DMS114 treated with DMSO at 0.1 percent for 48 hours (cell line): ENCODE results near the gene PKLR.
"Not testable (repeated sequence)": the region's sequence is repeated elsewhere in the genome, so short reads cannot be mapped to it uniquely, and the experiment has no call there.

Source experiments
- DNase-seq: peaks from one replicate; lab custom pipeline; 2025; ENCODE audit not compliant: unreplicated experiment; lab: John Stamatoyannopoulos, UW

Gene PKLR

DNA sequence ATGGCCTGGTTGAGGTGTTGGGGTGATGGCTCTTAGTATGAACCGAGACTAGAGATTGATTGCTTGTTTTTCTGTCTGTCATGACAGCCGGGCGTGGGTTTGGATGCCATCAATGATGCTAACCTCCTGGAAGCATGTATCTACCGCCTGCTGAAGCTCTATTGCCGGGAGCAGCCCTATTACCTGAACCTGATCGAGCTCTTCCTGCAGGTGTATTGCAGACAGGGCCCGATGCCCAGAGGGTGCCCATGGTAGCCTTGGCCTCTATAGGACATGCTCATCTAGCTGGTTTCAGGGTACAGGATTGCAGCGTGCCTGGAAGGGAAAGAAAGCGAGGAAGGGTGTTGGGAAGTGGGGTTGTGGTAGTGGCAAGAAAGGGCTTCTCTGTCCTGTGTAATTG, 16.8 kb upstream of the PKLR start:
- DNase-seq: no peak

GRCh38 chr1:155316922-155317321, 15.7 kb upstream of the PKLR start:
- DNase-seq: no peak

- no peak for DNase-seq
These were observed 12.0 kb upstream of the PKLR start for GRCh38 chr1:155313261-155313660.

GRCh38 chr1:155309423-155310021, 8.3 kb upstream of the PKLR start:
- DNase-seq: no peak

DNA sequence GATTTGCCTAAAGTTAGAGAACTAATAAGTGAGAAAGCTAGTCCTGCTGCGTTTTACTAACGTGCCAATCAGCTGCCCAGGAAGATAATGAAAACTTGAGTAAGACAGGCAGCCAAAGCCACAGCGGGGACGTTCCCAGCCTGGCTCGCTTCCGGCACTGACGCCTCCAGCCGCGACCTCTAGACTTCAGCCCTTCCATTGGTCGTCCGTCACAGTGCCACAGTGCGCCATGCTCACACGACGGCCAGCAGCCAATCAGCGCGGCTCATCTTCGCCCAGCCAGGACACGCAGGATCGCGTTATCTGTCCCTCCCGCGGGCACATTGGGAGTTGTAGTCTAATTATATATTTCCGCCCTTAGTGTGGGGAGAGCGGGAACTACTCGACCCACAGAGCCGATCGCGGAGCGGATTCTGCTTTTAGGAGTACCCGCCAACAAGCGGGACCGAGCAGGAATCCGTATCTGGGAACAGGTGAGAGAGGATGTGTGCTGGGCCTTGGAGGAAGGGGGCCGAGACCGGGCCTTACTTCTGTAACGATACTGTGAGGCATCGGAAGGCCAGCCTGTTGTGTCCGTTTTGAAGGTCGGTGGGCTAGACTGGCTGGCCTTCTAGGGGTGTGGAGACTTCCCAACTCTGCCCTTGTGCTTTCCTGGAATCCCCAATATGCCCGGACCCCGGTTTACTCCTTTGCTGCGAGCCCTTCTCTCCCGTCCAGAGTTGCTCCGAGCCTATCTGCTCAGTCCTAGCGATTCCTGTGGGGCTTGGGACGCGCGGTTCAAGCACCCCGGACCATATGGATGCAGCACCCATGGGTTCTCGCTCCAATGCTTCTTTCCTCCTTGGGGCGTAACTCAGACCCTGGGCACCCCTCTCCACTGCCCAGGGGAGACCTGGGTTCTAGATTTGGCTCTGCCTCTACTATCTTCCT, 7.5 kb upstream of the PKLR start, which contains the start of gene FDPS:
Gene FDPS, plus strand, starts transcription at position 374 of the 930 bp plus-strand sequence. CDS start 924 bp downstream, outside the sequence.
- DNase-seq: peak; percentile 100

DNA sequence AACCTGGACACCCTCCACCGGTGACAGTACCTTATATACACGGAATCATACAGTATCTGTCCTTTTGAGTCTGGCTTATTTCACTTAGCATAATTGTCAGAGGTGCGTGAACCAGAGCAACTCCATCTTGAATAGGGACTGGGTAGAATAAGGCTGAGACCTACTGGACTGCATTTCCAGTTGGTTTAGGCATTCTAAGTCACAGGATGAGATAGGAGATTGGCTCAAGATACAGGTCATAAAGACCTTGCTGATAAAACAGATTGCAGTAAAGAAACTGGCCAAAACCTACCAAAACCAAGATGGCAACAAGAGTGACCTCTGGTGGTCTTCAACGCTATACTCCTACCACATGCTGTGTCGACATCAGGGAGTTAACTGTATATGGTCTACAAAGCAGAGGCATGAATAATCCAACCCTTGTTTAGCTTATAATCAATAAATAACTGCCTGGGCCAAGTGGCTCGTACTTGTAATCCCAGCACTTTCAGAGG, 6.1 kb upstream of the PKLR start:
- peak; percentile 64 for DNase-seq

GRCh38 chr1:155305881-155306391, 4.7 kb upstream of the PKLR start:
- no peak for DNase-seq

DNA sequence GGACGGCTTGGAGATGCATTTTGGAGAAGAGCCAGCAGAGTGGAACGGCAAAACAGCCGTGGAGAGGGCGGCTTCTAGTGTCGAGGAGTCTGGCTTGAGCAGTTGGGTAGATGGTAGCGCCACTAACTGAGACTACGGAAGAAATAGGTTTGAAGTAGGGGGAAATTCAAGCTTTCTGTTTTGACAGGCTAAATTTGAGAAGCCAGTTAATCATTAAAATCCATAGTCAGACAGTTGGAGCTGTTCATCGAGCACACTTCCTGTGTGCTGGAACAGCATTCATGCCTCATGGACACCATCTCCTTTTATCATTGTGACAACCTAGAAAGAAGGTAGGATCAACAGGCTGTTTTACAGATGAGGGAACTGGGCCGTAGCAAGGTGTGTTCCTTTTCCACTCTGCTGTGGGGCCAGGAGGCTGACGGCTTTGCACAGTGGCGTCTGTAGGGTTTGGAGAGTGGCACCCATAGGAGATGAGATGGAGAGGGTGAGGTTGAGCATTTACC, 3.4 kb upstream of the PKLR start:
- no peak for DNase-seq

- DNase-seq: no peak
These were observed 497 bp downstream of the PKLR start for GRCh38 chr1:155300553-155301329.

DNA sequence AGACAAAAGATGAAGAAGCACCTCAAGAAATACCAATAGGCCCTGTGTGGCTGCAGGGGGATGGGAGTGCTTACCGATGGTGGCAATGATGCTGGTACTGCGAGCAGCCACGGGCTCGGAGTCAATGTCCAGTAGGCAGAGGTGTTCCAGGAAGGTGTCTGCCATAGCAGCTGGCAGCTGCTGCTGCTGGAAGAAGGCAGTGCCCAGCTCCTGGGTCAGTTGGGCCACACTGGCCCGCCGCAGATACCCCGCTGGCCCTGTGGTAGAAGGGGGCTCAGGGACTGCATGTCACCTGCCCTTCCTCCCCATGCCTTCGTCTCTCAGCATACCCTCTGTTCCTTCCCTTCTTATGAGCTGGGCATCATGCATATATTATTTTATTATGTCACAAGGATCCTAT, 1.2 kb downstream of the PKLR start:
- no peak for DNase-seq

- DNase-seq: no peak
These were observed 3.9 kb downstream of the PKLR start for GRCh38 chr1:155297384-155297783.

- DNase-seq: no peak
These were observed 4.6 kb downstream of the PKLR start for GRCh38 chr1:155296661-155297060.

DNA sequence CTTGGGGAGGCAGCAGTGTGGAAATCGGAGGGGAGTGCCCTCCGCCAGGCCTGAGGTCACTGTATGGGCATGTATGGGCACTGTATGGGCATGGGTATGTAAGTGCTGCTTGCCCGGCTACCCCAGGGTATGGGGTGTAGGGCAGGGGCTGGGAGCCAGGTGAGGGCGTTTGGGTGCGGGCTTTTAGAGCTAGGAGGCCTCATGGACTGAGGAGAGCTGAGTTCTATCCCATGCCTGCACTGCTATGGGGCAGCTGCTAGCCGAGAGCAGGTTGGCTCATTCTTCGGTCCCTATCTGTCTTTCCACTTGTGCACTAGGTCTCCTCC, 5.3 kb downstream of the PKLR start:
- DNase-seq: no peak

DNA sequence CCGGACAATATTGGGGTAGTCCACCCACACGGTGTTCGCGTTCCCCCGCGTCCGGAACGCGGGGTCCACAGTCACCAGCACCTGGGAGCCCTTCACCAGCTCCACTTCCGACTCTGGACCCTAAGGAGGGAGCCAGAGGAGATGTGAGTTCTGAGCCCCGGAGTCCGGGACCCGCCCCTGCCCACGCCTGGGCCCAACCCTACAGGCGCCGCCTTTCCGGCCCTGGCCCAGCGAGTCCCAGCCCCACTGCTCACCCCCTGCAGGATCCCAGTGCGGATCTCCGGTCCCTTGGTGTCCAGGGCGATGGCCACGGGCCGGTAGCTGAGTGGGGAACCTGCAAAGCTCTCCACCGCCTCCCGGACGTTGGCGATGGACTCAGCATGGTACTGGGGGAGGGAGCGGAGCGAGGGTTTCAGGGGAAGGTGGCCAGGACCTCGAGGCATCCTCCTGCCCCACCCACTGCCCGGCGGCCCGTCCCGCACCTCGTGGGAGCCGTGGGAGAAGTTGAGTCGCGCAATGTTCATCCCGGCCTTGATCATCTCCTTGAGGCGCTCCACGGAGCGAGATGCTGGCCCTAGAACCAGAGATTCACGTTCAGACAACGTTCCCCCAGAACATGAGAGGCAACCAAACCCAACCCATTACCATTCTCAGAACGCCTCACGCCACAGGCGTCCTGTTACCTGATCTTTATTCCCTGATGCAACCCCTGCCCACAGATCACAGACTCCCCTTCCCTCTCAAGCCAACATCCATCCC, 5.9 kb downstream of the PKLR start:
- DNase-seq: no peak

DNA sequence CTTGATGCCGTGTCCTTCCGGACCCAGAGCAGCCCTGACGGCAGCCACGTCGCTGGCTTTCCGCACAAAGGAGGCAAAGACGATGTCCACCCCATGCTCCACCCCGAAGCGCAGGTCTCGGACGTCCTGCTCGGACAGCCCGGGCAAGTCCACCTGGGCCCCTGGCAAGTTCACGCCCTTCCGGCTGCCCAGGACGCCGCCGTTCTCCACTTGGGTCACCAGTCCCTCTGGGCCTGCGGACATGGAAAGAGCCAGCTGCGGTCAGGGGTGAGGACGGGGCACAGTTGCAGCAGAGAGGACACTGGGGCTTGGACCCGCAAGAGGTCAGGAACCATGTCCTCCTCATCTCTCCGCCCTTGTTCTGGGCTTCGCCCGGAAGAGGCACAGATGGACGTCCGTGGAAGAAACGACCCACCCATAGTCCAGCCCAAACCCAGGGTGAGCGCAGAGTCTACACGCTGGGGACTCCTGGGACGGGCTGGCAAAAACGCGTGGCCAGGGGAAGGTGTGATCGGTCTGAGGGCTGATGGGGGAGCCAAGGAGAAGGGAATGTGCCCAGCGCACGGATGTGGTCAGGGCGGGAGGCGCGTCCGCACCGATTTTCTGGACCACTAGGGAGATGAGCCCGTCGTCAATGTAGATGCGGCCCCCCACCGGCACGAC, 6.6 kb downstream of the PKLR start:
- no peak for DNase-seq

GRCh38 chr1:155293086-155293749, 8.0 kb downstream of the PKLR start:
- DNase-seq: no peak

DNA sequence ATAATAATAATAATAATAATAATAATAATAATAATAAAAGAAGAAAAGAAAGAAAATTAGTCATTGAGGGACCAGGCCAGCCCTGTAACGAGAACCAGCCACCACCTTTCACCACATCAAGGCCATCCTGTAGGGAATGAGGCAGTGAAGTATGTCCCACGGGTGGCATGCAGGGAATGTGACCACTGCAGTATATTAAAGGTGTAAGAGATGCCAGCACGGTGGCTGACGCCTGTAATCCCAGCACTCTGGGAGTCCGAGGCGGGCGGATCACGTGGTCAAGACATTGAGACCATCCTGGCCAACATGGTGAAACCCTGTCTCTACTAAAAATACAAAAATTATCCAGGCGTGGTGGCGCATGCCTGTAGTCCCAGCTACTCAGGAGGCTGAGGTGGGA, 10.2 kb downstream of the PKLR start:
- DNase-seq: not testable (repeated sequence)

DNA sequence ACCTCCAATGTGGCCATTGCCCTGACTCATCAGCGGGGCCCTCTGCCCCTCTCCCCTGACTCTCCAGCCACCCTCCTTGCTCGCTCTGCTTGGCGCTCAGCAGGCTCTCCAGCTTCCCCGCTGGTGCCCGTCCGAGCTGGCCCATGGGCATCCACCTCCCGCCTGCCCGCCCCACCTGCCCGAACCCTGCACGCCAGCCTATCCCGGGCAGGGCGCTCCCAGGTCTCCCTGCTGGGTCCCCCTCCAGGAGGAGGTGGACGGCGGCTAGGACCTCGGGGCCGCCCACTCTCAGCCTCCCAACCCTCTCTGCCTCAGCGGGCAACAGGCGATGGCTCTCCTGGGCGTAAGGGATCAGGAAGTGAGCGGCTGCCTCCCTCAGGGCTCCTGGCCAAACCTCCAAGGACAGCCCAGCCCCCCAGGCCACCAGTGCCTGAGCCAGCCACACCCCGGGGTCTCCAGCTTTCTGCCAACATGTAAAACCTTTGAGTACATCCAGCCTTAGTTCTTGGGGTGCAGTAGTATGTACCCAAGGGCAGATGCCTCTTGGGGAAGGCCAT, 13.2 kb downstream of the PKLR start:
- DNase-seq: no peak

GRCh38 chr1:155286544-155286943, 14.7 kb downstream of the PKLR start:
- DNase-seq: no peak
